Uterus (tissue), 4 donors: ENCODE measurements around the gene MUSTN1. TPM values are rescaled to one million over a fixed set of nuclear protein-coding genes. Genes with fewer than 3 reads are reported as not detected.
A peak's percentile ranks its signal among the peaks of the same experiment; 100 is the strongest.

ENCODE experiments used
- DNase-seq, 2 donors: peaks; one replicate each; pipeline ENCODE4 v3.0.0-alpha.2; 2019 to 2020
- H3K27ac ChIP-seq, 2 donors: fragments of 200-600 bp; sonication (generic); 1 replicate in 1 of 2; 2 replicates in 1 of 2; pipeline ENCODE4 v1.5.1; 2016 to 2018
- H3K27me3 ChIP-seq, 2 donors: fragments of 200-600 bp; sonication (generic); one replicate each; pipeline ENCODE4 v1.5.1; 2018 to 2019; ENCODE audit warnings: control low read depth in 1 of 2
- H3K36me3 ChIP-seq, 2 donors: fragments of 200-600 bp; sonication (generic); one replicate each; pipeline ENCODE4 v1.5.1; 2019; ENCODE audit warnings: control low read depth in 1 of 2
- H3K4me1 ChIP-seq, 2 donors: fragments of 200-600 bp; sonication (generic); one replicate each; pipeline ENCODE4 v1.5.1; 2018 to 2019; ENCODE audit warnings: control low read depth in 1 of 2
- H3K4me3 ChIP-seq, 2 donors: fragments of 200-600 bp; sonication (generic); 1 replicate in 1 of 2; 2 replicates in 1 of 2; pipeline ENCODE4 v1.5.1; 2018 to 2019; ENCODE audit warnings: mild to moderate bottlenecking in 1 of 2
- H3K9me3 ChIP-seq, 2 donors: fragments of 200-600 bp; sonication (generic); one replicate each; pipeline ENCODE4 v1.5.1; 2019; ENCODE audit warnings: control low read depth in 1 of 2
- POLR2A ChIP-seq, 2 donors: fragments of 450-650 bp; IDR thresholded peaks; one replicate each; pipeline ENCODE4 v1.6.1; 2016; ENCODE audit warnings: antibody characterized with exemption in 2 of 2, mild to moderate bottlenecking in 1 of 2, moderate library complexity in 1 of 2
- intact Hi-C: fragments of 100-400 bp; cut with DNase I; formaldehyde crosslinking; loops from one replicate; pipeline ENCODE4 v1.15.1; 2023; ENCODE audit warnings: low total_unique reads
- total RNA-seq, 4 donors: library from RNA; depleted of rRNA in 3 of 4; stranded (reverse); fragments of >200 nt in 3 of 4; gene quantifications; one replicate each; pipeline versions ENCODE4 v1.1.0 to v1.2.4, GENCODE V29; 2014 to 2023
- TF ChIP-seq, protein P1 (sequence below), 4 experiments: fragments of 200-600 bp in 2 of 4; fragments of 450-650 bp in 2 of 4; sonication (generic) in 2 of 4; IDR thresholded peaks; one replicate each; pipeline ENCODE4 v1.5.1; 2016 to 2019; ENCODE audit warnings: antibody characterized with exemption in 4 of 4, mild to moderate bottlenecking in 2 of 4, moderate library complexity in 1 of 4
- donor health status: DM: yes; HTN: yes; CAD: no.

Gene MUSTN1
- total RNA-seq, 4 donors from 2014 or later = 1.8 to 35.2 (median 8.7) TPM; not detected in 1

DNA sequence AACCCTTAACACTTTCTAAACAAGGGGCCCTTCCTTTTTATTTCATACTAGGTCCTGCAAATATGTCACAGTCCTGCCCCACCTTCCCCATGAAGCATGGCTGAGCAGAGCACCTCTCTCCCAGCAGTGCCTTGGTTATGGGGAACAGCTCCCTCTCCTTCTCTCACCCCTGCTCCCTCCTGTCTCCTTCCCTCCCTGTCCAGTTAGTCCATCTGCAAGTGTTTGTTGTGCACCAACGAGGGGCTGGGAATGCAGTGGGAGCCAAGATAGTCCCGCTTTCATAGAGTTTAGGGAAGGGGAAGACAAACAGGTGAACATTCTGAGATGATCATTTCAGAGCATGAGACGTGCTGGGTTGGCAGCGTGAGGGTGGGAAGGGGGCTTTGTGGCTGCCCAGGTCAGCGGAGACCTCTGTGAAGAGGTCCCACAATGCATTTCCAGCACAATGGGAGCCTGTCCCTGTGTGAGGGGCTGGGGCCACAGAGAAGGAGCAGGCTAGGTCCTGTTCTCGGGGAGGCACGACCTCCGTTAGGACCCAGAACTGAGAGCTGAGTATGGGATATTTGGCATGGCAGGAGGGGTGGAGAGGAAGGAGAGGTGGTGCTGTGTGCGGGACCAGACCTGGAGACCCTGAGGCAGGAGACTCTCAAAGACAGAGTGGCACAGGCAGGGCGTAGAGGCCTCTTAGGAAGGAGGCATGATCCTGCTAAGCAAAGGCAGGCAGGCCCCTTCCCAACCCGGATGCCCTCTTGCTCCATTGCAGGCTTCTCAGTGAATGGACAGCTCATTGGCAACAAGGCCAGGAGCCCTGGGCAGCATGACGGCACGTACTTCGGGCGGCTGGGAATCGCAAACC lies 45.7 kb downstream of the MUSTN1 start:
- no peaks in the 10 kb centered on the region for H3K36me3 ChIP-seq
- intact Hi-C loops = no loop called here
- no peaks in the 10 kb centered on the region for H3K4me1 ChIP-seq
- H3K27me3 ChIP-seq = no peaks in the 10 kb centered on the region
- no peak for DNase-seq
- no peak overlapping the region for H3K27ac ChIP-seq
- TF ChIP-seq, protein P1, sequence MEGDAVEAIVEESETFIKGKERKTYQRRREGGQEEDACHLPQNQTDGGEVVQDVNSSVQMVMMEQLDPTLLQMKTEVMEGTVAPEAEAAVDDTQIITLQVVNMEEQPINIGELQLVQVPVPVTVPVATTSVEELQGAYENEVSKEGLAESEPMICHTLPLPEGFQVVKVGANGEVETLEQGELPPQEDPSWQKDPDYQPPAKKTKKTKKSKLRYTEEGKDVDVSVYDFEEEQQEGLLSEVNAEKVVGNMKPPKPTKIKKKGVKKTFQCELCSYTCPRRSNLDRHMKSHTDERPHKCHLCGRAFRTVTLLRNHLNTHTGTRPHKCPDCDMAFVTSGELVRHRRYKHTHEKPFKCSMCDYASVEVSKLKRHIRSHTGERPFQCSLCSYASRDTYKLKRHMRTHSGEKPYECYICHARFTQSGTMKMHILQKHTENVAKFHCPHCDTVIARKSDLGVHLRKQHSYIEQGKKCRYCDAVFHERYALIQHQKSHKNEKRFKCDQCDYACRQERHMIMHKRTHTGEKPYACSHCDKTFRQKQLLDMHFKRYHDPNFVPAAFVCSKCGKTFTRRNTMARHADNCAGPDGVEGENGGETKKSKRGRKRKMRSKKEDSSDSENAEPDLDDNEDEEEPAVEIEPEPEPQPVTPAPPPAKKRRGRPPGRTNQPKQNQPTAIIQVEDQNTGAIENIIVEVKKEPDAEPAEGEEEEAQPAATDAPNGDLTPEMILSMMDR (IDR thresholded peaks at IDR 0.05) = no peak
- TF ChIP-seq POLR2A (IDR thresholded peaks at IDR 0.05) = no peak
- no peaks in the 10 kb centered on the region for H3K9me3 ChIP-seq
- no peak overlapping the region for H3K4me3 ChIP-seq

GRCh38 chr3:52787672-52788625 lies 46.9 kb downstream of the MUSTN1 start:
- intact Hi-C loops = no loop called here
- Histone ChIP-seq H3K4me3 (no peak overlapping the region), H3K4me1 (no peaks in the 10 kb centered on the region), H3K9me3 (no peaks in the 10 kb centered on the region), H3K36me3 (no peaks in the 10 kb centered on the region), H3K27ac (no peak overlapping the region), H3K27me3 (no peaks in the 10 kb centered on the region)
- TF ChIP-seq, protein P1 (IDR thresholded peaks at IDR 0.05) = no peak
- no peak for TF ChIP-seq POLR2A (IDR thresholded peaks at IDR 0.05)
- peak in 1 of 2 donors; percentile 27 for DNase-seq

GRCh38 chr3:52787246-52787645 lies 47.6 kb downstream of the MUSTN1 start:
- no peak for DNase-seq
- H3K27ac ChIP-seq = no peak overlapping the region
- intact Hi-C loops = no loop called here

GRCh38 chr3:52786330-52787215 lies 48.2 kb downstream of the MUSTN1 start:
- H3K36me3 ChIP-seq = no peaks in the 10 kb centered on the region
- no peak for DNase-seq
- no peaks in the 10 kb centered on the region for H3K4me1 ChIP-seq
- no peak overlapping the region for H3K27ac ChIP-seq
- TF ChIP-seq, protein P1 (IDR thresholded peaks at IDR 0.05) = no peak
- TF ChIP-seq POLR2A (IDR thresholded peaks at IDR 0.05) = no peak
- H3K27me3 ChIP-seq = no peaks in the 10 kb centered on the region
- H3K4me3 ChIP-seq = no peak overlapping the region
- H3K9me3 ChIP-seq = no peaks in the 10 kb centered on the region
- intact Hi-C loops = no loop called here

More at GRCh38 chr3:52787246-52787645, 47.6 kb downstream of the MUSTN1 start:
- Histone ChIP-seq H3K4me3 (no peak overlapping the region), H3K4me1 (no peaks in the 10 kb centered on the region), H3K36me3 (no peaks in the 10 kb centered on the region), H3K27me3 (no peaks in the 10 kb centered on the region), H3K9me3 (no peaks in the 10 kb centered on the region)
- no peak for TF ChIP-seq POLR2A (IDR thresholded peaks at IDR 0.05)
- TF ChIP-seq, protein P1 (IDR thresholded peaks at IDR 0.05) = no peak
